ENCODE data around the gene FAM210B.
A peak's percentile ranks its signal among the peaks of the same experiment; 100 is the strongest.
"Not testable (repeated sequence)": the region's sequence is repeated elsewhere in the genome, so short reads cannot be mapped to it uniquely, and the experiment has no call there.

Gene FAM210B

GRCh38 chr20:56360908-56361205 is 2.1 kb downstream of the FAM210B start:
- DNase-seq (ENCODE audit: low spot score), result no peak

GRCh38 chr20:56361900-56362299 is 3.1 kb downstream of the FAM210B start:
- no peak for DNase-seq (ENCODE audit: low spot score)

GRCh38 chr20:56362833-56363413 is 4.1 kb downstream of the FAM210B start:
- no peak for DNase-seq (ENCODE audit: low spot score)

- DNase-seq (ENCODE audit: low spot score), result no peak
Observed at GRCh38 chr20:56363491-56363890, 4.7 kb downstream of the FAM210B start.

GRCh38 chr20:56368351-56369134 is 9.8 kb downstream of the FAM210B start:
- DNase-seq (ENCODE audit: low spot score), result peak; percentile 94

- no peak for DNase-seq (ENCODE audit: low spot score)
Observed at GRCh38 chr20:56369179-56369578, 10.4 kb downstream of the FAM210B start.

GRCh38 chr20:56371977-56372376 is 13.2 kb downstream of the FAM210B start:
- DNase-seq (ENCODE audit: low spot score), result no peak

GRCh38 chr20:56372850-56373249 is 14.1 kb downstream of the FAM210B start:
- no peak for DNase-seq (ENCODE audit: low spot score)

- DNase-seq (ENCODE audit: low spot score), result no peak
Observed at GRCh38 chr20:56373942-56374341, 15.2 kb downstream of the FAM210B start.

GRCh38 chr20:56376331-56376730 is 17.6 kb downstream of the FAM210B start:
- no peak for DNase-seq (ENCODE audit: low spot score)

GRCh38 chr20:56378386-56378785 is 19.6 kb downstream of the FAM210B start:
- DNase-seq (ENCODE audit: low spot score), result no peak

- DNase-seq (ENCODE audit: low spot score), result no peak
Observed at GRCh38 chr20:56380375-56380774, 21.6 kb downstream of the FAM210B start.

- DNase-seq (ENCODE audit: low spot score), result no peak
Observed at GRCh38 chr20:56381501-56381900, 22.7 kb downstream of the FAM210B start.

- DNase-seq (ENCODE audit: low spot score), result no peak
Observed at GRCh38 chr20:56382696-56383095, 23.9 kb downstream of the FAM210B start.

GRCh38 chr20:56383334-56383733 is 24.6 kb downstream of the FAM210B start:
- DNase-seq (ENCODE audit: low spot score), result no peak

GRCh38 chr20:56385130-56385529 is 26.4 kb downstream of the FAM210B start:
- no peak for DNase-seq (ENCODE audit: low spot score)

GRCh38 chr20:56386219-56386618 is 27.4 kb downstream of the FAM210B start:
- DNase-seq (ENCODE audit: low spot score), result no peak

- no peak for DNase-seq (ENCODE audit: low spot score)
Observed at GRCh38 chr20:56388882-56389281, 30.1 kb downstream of the FAM210B start.

- no peak for DNase-seq (ENCODE audit: low spot score)
Observed at GRCh38 chr20:56389807-56390206, 31.0 kb downstream of the FAM210B start.

GRCh38 chr20:56390396-56390795 is 31.6 kb downstream of the FAM210B start:
- not testable (repeated sequence) for DNase-seq (ENCODE audit: low spot score)

- no peak for DNase-seq (ENCODE audit: low spot score)
Observed at GRCh38 chr20:56391037-56391436, 32.3 kb downstream of the FAM210B start.

GRCh38 chr20:56391596-56392131 is 32.9 kb downstream of the FAM210B start:
- DNase-seq (ENCODE audit: low spot score), result no peak

GRCh38 chr20:56392132-56392880 is 33.5 kb downstream of the FAM210B start, which contains the start of the genes AURKA and CSTF1:
Gene AURKA (minus strand): TSS chr20:56392215. CDS start chr20:56388197, 4,018 bp downstream.
Gene CSTF1 (plus strand): TSS chr20:56392645. CDS start chr20:56395553, 2,908 bp downstream.
- DNase-seq (ENCODE audit: low spot score), result peak; percentile 99

All from pons (tissue), 1 donor.